Stimulated activated naive B cell treated with anti-CD40 and anti-IgM and Interleukin-4, amounts not matched to agents 10 μg/mL and 1 μg/mL and 100 μg/mL, for 72 hours (primary cell): ENCODE data around the gene POLE3.
"Not testable (repeated sequence)": the region's sequence is repeated elsewhere in the genome, so short reads cannot be mapped to it uniquely, and the experiment has no call there.

Source experiments
- ATAC-seq, 2 donors: fragments of 150-1000 bp; cut with Tn5 transposase; replicated peaks; 2 replicates each; pipeline ENCODE4 v1.10.0; 2021; ENCODE audit warnings: moderate library complexity in 1 of 2
- DNase-seq: peaks from one replicate; pipeline ENCODE4 v3.0.0; 2021
- H3K27ac Mint-ChIP-seq: one replicate; pipeline ENCODE4 v1.8.0; 2022; ENCODE audit warnings: mild to moderate bottlenecking, mixed read lengths
- H3K27me3 Mint-ChIP-seq, 2 donors: one replicate each; pipeline ENCODE4 v1.8.0; 2022; ENCODE audit warnings: mixed read lengths in 2 of 2
- H3K36me3 Mint-ChIP-seq, 2 donors: one replicate each; pipeline ENCODE4 v1.8.0; 2022; ENCODE audit warnings: mixed read lengths in 2 of 2, mild to moderate bottlenecking in 1 of 2
- H3K4me1 Mint-ChIP-seq, 2 donors: one replicate each; pipeline ENCODE4 v1.8.0; 2022; ENCODE audit warnings: mixed read lengths in 2 of 2, mild to moderate bottlenecking in 1 of 2
- H3K4me3 Mint-ChIP-seq, 2 donors: one replicate each; pipeline ENCODE4 v1.8.0; 2022; ENCODE audit warnings: mild to moderate bottlenecking in 2 of 2, mixed read lengths in 2 of 2, moderate library complexity in 1 of 2
- H3K9me3 Mint-ChIP-seq, 2 donors: one replicate each; pipeline ENCODE4 v1.8.0; 2022; ENCODE audit warnings: mixed read lengths in 2 of 2, mild to moderate bottlenecking in 1 of 2

POLE3 gene, protein sequence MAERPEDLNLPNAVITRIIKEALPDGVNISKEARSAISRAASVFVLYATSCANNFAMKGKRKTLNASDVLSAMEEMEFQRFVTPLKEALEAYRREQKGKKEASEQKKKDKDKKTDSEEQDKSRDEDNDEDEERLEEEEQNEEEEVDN

DNA sequence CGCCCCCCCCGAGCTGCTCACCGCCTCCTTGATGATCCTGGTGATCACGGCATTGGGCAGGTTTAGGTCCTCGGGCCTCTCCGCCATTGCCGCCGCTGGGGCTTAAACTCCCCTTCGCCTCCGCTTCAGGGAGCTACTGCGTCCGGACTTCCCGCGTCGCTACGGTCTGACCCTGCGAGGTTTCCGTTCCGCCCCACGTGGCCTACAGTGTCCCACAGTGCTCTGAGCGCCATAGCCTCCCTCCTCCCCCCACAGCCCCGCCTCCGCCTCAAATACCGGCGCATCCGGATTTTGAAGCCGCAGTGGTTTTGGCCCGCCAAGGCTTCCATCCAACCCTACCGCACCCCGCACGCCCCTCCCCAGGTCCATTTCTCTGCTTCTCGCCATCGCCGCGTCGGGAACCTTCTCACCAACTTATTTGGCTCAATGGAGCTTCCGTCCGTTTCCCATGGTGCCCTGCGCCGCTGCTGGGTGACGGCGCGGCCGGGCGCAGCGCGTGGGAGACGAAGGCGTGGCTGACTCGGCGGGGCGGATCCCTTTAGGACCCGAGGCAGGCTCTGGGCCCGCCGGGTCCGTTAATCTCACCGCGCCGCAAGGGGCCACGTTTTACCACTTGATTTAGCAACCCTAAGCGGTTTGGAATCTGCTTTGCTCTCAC lies at the start of gene POLE3, which contains the start of gene C9orf43:
TSS of gene POLE3 (minus strand) at position 469 of the 658 bp plus-strand sequence. CDS start at position 87, 382 bp downstream.
TSS of gene C9orf43 (plus strand) at position 541 of the 658 bp plus-strand sequence. CDS start 2,747 bp downstream, outside the sequence.
- Mint-ChIP-seq H3K27ac (peak within 1 kb of the TSS; percentile 100), H3K4me3 (peak within 1 kb of the TSS; percentile 98 to 99), H3K27me3 (no peaks in the 10 kb centered on the region), H3K36me3 (peaks cover 19 to 28% of the 10 kb centered on the region in 2 donors), H3K4me1 (peaks cover 15 to 32% of the 10 kb centered on the region in 2 donors), H3K9me3 (no peaks in the 10 kb centered on the region)
- peak; percentile 93 to 96 for ATAC-seq
- peak; percentile 95 for DNase-seq

DNA sequence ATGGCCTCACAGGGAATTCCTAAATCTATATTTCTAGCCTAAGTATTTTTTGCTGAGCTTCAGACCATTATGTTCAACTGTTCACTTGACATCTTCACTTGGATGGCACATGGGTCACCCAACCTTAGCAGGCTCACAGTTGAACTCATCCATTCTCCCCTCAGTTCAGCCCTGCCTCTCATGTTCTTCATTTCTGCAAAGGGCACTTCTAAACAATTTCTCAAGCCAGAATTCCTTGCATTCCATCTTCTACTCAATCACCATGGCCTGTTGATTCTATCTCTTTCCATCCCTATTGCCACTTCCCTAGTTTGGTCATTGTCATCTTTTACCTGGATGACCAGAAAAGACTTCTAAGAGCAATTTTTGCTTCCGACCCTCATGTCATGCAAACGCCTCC lies 45.8 kb upstream of the POLE3 start:
- ATAC-seq = no peak
- H3K36me3 Mint-ChIP-seq = no peaks in the 10 kb centered on the region
- H3K4me1 Mint-ChIP-seq = peaks cover 5 to 7% of the 10 kb centered on the region in 2 donors
- no peak overlapping the region for H3K27ac Mint-ChIP-seq
- DNase-seq = no peak
- no peaks in the 10 kb centered on the region for H3K9me3 Mint-ChIP-seq
- no peaks in the 10 kb centered on the region for H3K27me3 Mint-ChIP-seq
- H3K4me3 Mint-ChIP-seq = no peak overlapping the region

DNA sequence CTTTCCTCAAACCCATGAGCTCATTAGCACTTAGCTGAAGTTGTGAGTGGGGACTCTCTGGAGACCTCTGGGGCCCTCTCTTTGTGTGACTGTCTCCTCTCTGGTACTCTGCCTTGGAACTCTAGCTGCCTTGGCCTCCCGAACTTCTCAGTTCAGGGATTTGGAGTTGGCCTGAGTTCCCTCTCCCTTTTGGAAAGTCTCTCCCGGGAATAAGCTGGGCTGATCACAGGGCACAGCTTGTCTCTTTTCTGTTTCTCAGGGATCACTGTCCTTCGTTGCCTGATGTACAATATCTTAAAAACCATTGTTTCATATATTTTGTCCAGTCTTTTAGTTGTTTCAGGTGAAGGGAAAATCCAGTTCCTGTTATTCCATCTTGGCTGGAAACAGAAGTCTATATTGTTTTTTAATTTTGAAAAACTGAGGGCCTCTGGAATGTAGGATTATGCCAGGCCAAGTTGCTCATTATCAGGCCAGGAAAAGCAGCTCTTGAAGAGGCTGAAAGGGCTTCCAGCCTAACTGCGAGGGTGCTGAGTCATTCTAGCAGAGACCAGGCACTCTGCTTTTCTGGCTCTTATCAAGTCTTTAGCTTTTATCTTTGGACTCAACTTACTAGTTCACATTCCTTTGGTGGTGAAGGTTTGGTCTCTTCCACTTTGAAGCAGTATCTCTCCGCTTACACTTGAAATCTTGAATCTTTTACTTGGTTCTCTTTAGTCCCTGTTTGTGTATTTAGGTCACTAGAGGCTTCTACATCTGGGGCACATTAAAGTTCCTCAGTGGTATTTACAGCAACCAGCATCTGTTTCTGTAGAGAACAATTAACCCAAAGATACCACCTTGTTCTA lies 44.7 kb upstream of the POLE3 start:
- Mint-ChIP-seq H3K4me3 (no peak overlapping the region), H3K36me3 (no peaks in the 10 kb centered on the region), H3K27ac (no peak overlapping the region), H3K27me3 (no peaks in the 10 kb centered on the region), H3K9me3 (no peaks in the 10 kb centered on the region), H3K4me1 (peaks cover 5 to 7% of the 10 kb centered on the region in 2 donors)
- DNase-seq (no peak), ATAC-seq (no peak)

DNA sequence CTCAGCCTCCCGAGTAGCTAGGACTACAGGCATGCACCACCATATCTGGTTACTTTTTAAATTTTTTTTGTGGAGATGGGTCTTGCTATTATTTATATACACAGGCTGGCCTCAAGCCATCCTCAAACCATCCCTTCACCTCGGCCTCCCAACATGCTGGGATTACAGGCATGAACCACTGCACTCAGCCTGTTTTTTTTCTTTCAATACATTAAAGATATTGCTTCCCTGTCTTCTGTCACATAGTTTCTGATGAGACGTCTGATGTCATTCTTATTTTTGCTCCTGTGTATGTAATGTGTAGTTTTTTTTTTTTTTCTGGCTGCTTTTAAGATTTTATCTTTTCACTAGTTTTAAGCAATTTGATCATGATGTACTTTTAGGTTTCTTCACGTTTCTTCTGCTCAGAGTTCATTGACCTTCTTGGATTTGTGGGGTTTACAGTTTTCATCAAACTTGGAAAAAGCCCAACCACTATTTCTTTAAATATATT lies 41.7 kb upstream of the POLE3 start:
- H3K4me3 Mint-ChIP-seq = no peak overlapping the region
- ATAC-seq (no peak), DNase-seq (no peak)
- H3K9me3 Mint-ChIP-seq = no peaks in the 10 kb centered on the region
- H3K4me1 Mint-ChIP-seq = peaks cover 5 to 7% of the 10 kb centered on the region in 2 donors
- no peaks in the 10 kb centered on the region for H3K36me3 Mint-ChIP-seq
- no peaks in the 10 kb centered on the region for H3K27me3 Mint-ChIP-seq
- H3K27ac Mint-ChIP-seq = no peak overlapping the region

DNA sequence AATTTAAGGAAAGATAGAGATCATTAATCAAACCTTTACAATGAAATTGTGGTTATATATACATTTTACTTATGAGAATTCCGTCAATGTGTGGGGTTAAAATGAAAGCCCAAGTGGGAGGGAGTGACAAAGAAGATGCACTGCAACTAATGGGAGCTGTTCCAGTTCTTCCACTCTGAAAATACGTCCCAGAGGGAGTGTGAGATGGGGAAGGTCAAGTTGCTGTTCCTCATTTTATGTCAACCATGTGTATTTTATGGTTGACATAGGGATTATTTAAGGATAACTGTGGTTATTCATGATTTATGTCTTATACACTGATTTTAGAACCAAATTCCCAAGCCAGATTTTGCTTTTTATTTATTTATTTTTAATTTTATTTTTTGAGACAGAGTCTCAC lies 38.9 kb upstream of the POLE3 start:
- no peaks in the 10 kb centered on the region for H3K9me3 Mint-ChIP-seq
- no peaks in the 10 kb centered on the region for H3K27me3 Mint-ChIP-seq
- no peak for ATAC-seq
- no peaks in the 10 kb centered on the region for H3K4me1 Mint-ChIP-seq
- H3K4me3 Mint-ChIP-seq = no peak overlapping the region
- H3K36me3 Mint-ChIP-seq = no peaks in the 10 kb centered on the region
- no peak for DNase-seq
- H3K27ac Mint-ChIP-seq = no peak overlapping the region

DNA sequence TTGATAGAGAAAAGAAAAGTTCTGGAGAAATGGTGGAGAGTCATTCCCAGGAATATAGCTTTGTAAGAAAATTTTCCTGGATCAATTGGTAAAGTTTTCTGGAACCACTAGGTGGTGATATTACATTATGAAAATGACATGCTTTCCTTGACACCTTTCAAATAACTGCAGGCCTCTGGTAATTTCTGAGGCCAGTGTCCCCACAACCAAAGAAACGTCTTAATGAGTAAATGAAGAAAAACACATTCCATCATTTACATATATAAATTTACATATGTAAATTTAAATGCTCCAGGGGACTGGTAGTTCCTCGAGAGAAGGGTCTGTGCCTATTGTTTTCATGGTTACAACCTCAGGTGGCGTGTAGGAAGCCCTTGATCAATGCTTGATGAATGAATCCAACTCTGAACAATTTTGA lies 35.9 kb upstream of the POLE3 start:
- no peak overlapping the region for H3K27ac Mint-ChIP-seq
- no peaks in the 10 kb centered on the region for H3K4me1 Mint-ChIP-seq
- no peaks in the 10 kb centered on the region for H3K27me3 Mint-ChIP-seq
- DNase-seq = no peak
- no peak overlapping the region for H3K4me3 Mint-ChIP-seq
- H3K36me3 Mint-ChIP-seq = no peaks in the 10 kb centered on the region
- no peaks in the 10 kb centered on the region for H3K9me3 Mint-ChIP-seq
- ATAC-seq = peak; percentile 51 to 52

DNA sequence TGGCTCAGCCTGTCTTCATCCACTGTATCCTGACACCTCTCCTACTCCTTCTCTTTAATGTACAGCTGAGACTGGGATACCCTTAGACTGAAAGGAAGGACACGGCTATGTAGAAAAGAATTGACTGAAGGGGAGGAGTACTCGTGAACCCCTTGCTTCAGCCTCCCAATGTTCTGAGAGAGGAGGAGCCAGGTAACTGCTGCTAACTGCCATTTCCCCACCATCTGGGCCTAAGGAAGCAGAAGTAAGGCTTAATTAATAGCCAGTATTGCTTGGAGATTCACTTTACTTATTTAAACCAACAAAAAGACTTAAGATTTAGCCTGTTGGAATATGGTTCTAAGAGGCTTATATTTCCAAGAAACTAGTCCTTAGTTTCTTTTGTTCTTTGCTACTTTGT lies 34.3 kb upstream of the POLE3 start:
- Mint-ChIP-seq H3K4me1 (no peaks in the 10 kb centered on the region), H3K4me3 (no peak overlapping the region), H3K27me3 (no peaks in the 10 kb centered on the region), H3K27ac (no peak overlapping the region), H3K9me3 (no peaks in the 10 kb centered on the region), H3K36me3 (no peaks in the 10 kb centered on the region)
- ATAC-seq = no peak
- DNase-seq = no peak

DNA sequence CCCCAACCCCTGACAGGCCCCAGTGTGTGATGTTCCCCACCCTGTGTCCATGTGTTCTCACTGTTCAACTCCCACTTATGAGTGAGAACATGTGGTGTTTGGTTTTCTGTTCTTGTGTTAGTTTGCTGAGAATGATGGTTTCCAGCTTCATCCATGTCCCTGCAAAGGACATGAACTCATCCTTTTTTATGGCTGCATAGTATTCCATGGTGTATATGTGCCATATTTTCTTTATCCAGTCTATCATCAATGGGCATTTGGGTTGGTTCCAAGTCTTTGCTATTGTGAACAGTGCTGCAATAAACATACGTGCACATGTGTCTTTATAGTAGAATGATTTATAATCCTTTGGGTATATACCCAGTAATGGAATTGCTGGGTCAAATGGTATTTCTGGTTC lies 27.2 kb upstream of the POLE3 start:
- H3K27me3 Mint-ChIP-seq = not testable (repeated sequence)

DNA sequence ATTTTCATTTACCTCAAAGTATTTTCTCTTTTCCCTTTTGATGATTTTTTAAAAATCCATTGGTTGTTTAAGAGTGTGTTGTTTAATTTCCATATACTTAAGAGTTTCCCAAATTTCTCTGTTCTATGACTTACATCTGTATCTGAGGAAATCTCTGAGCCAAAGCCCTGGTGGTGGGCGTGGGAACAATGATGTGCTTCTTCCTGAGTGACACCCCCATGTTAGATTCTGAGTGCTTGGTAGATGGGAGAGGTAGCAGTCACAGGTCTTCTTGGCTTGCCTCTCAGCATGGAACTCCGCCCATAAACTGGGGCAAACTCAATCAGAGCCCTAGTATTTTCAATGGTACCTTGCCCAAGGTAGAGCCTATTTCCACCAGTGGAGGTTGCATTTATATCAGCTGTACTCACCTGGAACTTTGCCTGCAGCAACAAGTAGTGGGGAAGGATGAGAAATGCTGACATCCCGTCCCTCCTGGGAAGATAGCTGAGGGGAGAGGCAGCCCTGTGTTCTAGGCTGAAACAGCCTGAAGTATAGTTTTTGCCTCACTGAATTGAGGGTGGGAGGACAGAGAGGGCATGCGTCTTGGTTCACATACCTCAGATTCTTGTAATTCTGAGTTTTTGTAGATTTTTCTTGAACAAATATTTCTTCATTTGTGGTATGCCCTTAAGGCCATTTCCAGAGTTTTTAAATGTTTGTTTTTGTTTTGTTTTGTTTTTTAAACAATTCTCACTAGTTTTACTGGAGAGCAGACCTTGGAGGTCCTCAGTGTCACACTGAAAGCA lies 26.4 kb upstream of the POLE3 start:
- H3K9me3 Mint-ChIP-seq = peaks cover 0 to 1% of the 10 kb centered on the region in 2 donors
- H3K27ac Mint-ChIP-seq = no peak overlapping the region
- H3K4me1 Mint-ChIP-seq = no peaks in the 10 kb centered on the region
- H3K27me3 Mint-ChIP-seq = no peaks in the 10 kb centered on the region
- DNase-seq = no peak
- peaks cover 0 to 1% of the 10 kb centered on the region in 2 donors for H3K36me3 Mint-ChIP-seq
- no peak overlapping the region for H3K4me3 Mint-ChIP-seq
- no peak for ATAC-seq

More for the DNA sequence above, 27.2 kb upstream of the POLE3 start:
- not testable (repeated sequence) for ATAC-seq, H3K27ac Mint-ChIP-seq, H3K4me3 Mint-ChIP-seq, H3K9me3 Mint-ChIP-seq, H3K4me1 Mint-ChIP-seq, DNase-seq, H3K36me3 Mint-ChIP-seq

DNA sequence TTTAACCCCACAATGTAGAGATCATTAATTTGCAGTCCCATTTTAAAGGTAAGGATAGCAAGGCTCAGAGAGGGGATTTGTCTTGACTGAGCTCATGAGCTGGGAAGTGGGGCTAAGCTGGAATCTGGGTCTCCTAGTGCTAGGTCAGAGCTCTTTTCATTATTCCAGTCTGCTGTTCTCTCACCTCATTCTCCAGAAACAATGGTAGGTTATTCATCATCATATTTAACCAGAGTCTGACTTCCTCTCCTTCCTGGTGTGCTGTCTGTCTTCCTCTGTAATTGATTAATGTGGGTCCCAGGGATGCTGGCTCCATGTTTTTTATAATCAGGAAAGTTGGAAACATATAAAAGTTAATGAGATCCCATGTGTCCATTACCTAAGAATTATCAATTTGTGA lies 20.7 kb upstream of the POLE3 start:
- no peak for ATAC-seq
- peaks cover 0 to 4% of the 10 kb centered on the region in 2 donors for H3K27me3 Mint-ChIP-seq

DNA sequence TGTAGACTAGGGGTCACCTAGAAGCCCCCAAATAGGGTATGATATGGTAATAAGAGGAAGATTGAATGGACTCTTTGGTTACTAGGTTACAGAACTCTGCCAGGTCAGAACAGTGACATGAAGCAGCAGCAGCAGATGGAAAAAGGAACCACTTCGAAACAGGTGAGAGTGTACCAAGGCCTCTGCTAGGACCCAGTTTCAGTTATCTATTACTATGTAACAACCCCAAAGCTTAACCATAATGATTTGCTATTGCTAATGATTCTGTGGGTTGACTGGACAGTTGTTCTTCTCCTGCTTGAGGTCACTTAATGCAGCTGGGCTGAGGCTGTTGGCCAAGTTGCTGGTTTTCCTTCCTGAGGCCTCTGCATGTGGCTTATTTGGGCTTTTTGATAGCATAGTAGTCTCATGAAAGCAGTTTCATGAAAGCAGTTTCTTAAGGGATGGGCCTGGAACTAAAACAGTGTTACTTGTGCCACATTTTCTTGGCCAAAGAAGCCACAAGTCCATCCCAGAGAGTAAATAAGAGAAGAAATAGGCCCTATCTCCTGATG lies 17.7 kb upstream of the POLE3 start:
- H3K9me3 Mint-ChIP-seq = no peaks in the 10 kb centered on the region
- H3K36me3 Mint-ChIP-seq = no peaks in the 10 kb centered on the region
- H3K27ac Mint-ChIP-seq = no peak overlapping the region
- H3K4me3 Mint-ChIP-seq = no peak overlapping the region
- DNase-seq (no peak), ATAC-seq (peak in 1 of 2 donors; percentile 21)
- H3K4me1 Mint-ChIP-seq = no peaks in the 10 kb centered on the region
- H3K27me3 Mint-ChIP-seq = peaks cover 10 to 12% of the 10 kb centered on the region in 2 donors

More for the DNA sequence above, 20.7 kb upstream of the POLE3 start:
- DNase-seq = no peak
- no peaks in the 10 kb centered on the region for H3K4me1 Mint-ChIP-seq
- H3K4me3 Mint-ChIP-seq = no peak overlapping the region
- peaks cover 0 to 1% of the 10 kb centered on the region in 2 donors for H3K9me3 Mint-ChIP-seq
- H3K27ac Mint-ChIP-seq = no peak overlapping the region
- peaks cover 0 to 1% of the 10 kb centered on the region in 2 donors for H3K36me3 Mint-ChIP-seq

DNA sequence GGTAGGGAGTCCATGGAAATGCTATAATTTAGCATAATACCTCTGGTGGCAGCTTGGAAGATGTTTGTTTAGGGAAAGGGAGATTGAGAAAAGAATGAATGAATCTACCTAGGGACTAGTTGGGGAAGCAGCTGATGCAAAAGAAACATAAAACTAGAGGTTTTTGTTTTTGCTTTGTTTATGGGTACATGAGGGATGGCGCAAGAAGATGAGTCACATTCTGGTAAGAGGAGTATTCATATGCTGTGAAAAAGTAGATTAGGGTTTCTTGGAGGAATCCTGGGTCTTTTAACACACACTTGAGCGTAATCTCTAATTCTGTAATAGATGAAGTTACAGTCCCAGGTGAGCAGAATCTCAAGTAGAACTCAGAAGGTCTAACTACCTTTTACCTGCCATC lies 17.2 kb upstream of the POLE3 start:
- ATAC-seq = no peak
- no peaks in the 10 kb centered on the region for H3K9me3 Mint-ChIP-seq
- H3K27ac Mint-ChIP-seq = no peak overlapping the region
- H3K36me3 Mint-ChIP-seq = no peaks in the 10 kb centered on the region
- no peaks in the 10 kb centered on the region for H3K4me1 Mint-ChIP-seq
- DNase-seq = no peak
- peaks cover 10 to 12% of the 10 kb centered on the region in 2 donors for H3K27me3 Mint-ChIP-seq
- H3K4me3 Mint-ChIP-seq = no peak overlapping the region

DNA sequence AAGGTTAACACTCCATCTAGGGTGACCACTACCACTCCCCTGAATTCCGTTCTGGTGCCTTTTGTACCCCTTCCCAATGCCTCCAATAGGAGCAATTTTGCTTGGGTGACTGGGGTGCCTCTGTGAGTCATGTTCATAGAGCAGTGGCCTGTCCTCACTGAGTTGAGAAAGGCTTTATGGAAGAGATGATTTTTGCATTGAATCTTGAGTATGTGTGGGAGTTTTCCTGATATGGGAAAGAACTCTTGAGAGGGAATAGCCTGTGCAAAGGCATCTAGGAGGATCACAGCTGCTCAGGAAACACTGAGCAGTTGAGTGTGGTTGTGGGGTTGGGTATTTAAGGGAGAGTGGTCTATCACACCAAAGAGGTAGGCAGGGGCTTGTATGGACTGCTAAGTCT lies 16.2 kb upstream of the POLE3 start:
- Mint-ChIP-seq H3K36me3 (no peaks in the 10 kb centered on the region), H3K9me3 (no peaks in the 10 kb centered on the region), H3K27me3 (peaks cover 10 to 12% of the 10 kb centered on the region in 2 donors), H3K27ac (no peak overlapping the region), H3K4me3 (no peak overlapping the region), H3K4me1 (no peaks in the 10 kb centered on the region)
- no peak for DNase-seq
- no peak for ATAC-seq
